GM12878 (cell line): ENCODE data around the gene RARA. TPM values are rescaled to one million over a fixed set of nuclear protein-coding genes. Genes with fewer than 3 reads are reported as not detected.

Experiments used
- ATAC-seq: fragments of 200-7000 bp; cut with Tn5 transposase; 3 replicates; pipeline ENCODE4 v1.9.1; 2020; ENCODE audit warnings: mild to moderate bottlenecking, moderate library complexity
- BruUV-seq: library from RNA; stranded (reverse); fragments of 400-500 nt; replicated peaks from 2 replicates; lab custom pipeline; 2021; lab: Mats Ljungman, UMichigan
- CTCF ChIA-PET: fragments of 300-600 bp; sonication (Branson Sonifier 250); formaldehyde crosslinking; extraction: SDS; loops from one replicate; lab custom pipeline; 2021; ENCODE audit warnings: inconsistent platforms; lab: Yijun Ruan, JAX
- POLR2A ChIA-PET: fragments of 350-600 bp; formaldehyde crosslinking; extraction: SDS; loops from one replicate; lab custom pipeline; 2021; ENCODE audit warnings: inconsistent platforms; lab: Charles Lee
- RAD21 ChIA-PET: fragments of 300-600 bp; sonication (Branson Sonifier 250); formaldehyde crosslinking; loops from one replicate; lab custom pipeline; 2023; ENCODE audit warnings: antibody characterized with exemption; ENCODE audit not compliant: unreplicated experiment; lab: Charles Lee
- SMC1A ChIA-PET: fragments of 300-600 bp; sonication (Branson Sonifier 250); formaldehyde crosslinking; loops from one replicate; lab custom pipeline; 2023; ENCODE audit not compliant: unreplicated experiment, uncharacterized antibody; lab: Charles Lee
- DNase-seq: peaks from one replicate; pipeline ENCODE4 v3.0.0-alpha.2; 2011; ENCODE audit warnings: low read depth, low spot score
- FAIRE-seq: peaks from 3 replicates; lab custom pipeline; 2011; peaks lifted over from hg19 to GRCh38; lab: Jason Lieb, UNC
- H2AFZ ChIP-seq: 2 replicates; pipeline ENCODE4 v1.6.0; 2011; ENCODE audit warnings: low read depth, low read length, control low read depth; ENCODE audit not compliant: control insufficient read depth
- H3K27ac ChIP-seq: 2 replicates; pipeline ENCODE4 v1.5.1; 2011; ENCODE audit warnings: control low read depth; ENCODE audit not compliant: control insufficient read depth, insufficient read depth
- H3K27me3 ChIP-seq, 2 experiments: replicated peaks in 1 of 2; 2 replicates each; pipeline versions ENCODE4 v1.6.0 to v1.6.1; 2011; ENCODE audit warnings: low read length in 1 of 2; ENCODE audit not compliant: control insufficient read depth in 2 of 2, insufficient read depth in 2 of 2
- H3K36me3 ChIP-seq, 2 experiments: 2 replicates each; pipeline ENCODE4 v1.5.1; 2011; ENCODE audit warnings: low read length in 1 of 2; ENCODE audit not compliant: control insufficient read depth in 2 of 2, insufficient read depth in 2 of 2
- H3K4me1 ChIP-seq: 2 replicates; pipeline ENCODE4 v1.6.1; 2011; ENCODE audit warnings: mild to moderate bottlenecking, low read length, moderate library complexity, mixed read lengths; ENCODE audit not compliant: control insufficient read depth, insufficient read depth
- H3K4me2 ChIP-seq: 2 replicates; pipeline ENCODE4 v1.6.0; 2011; ENCODE audit warnings: control low read depth; ENCODE audit not compliant: control insufficient read depth, insufficient read depth
- H3K4me3 ChIP-seq: fragments of 200-600 bp; sonication (generic); 2 replicates; pipeline ENCODE4 v1.5.1; 2016
- H3K79me2 ChIP-seq: 2 replicates; pipeline ENCODE4 v1.6.0; 2011; ENCODE audit warnings: low read length; ENCODE audit not compliant: control insufficient read depth, insufficient read depth
- H3K9ac ChIP-seq: 2 replicates; pipeline ENCODE4 v1.8.0; 2011; ENCODE audit warnings: low read length, control low read depth, mixed read lengths; ENCODE audit not compliant: control insufficient read depth, insufficient read depth
- H3K9me3 ChIP-seq: replicated peaks from 3 replicates; pipeline ENCODE4 v1.5.1; 2011; ENCODE audit warnings: mild to moderate bottlenecking, low read length; ENCODE audit not compliant: control insufficient read depth, insufficient read depth
- H4K20me1 ChIP-seq: 2 replicates; pipeline ENCODE4 v1.6.0; 2011; ENCODE audit not compliant: control insufficient read depth, insufficient read depth
- CREB1 ChIP-seq: IDR thresholded peaks from 2 replicates; pipeline ENCODE4 v1.6.1; 2012; ENCODE audit warnings: low read depth, mild to moderate bottlenecking, inconsistent platforms
- MEF2A ChIP-seq: IDR thresholded peaks from 2 replicates; pipeline ENCODE4 v1.6.1; 2011; ENCODE audit warnings: low read depth, mild to moderate bottlenecking, low read length, moderate library complexity; ENCODE audit not compliant: insufficient read depth
- SMARCA5 ChIP-seq: fragments of 450-650 bp; IDR thresholded peaks from 2 replicates; pipeline ENCODE4 v1.6.1; 2017; ENCODE audit warnings: mild to moderate bottlenecking
- WGBS: methylation state at CpG from one replicate; pipeline ENCODE4 v1.1.6; 2016; ENCODE audit warnings: low lambda C conversion rate; ENCODE audit not compliant: insufficient replicate concordance, insufficient coverage; ENCODE audit errors: missing lambda C conversion rate; 5-methylcytosine and 5-hydroxymethylcytosine counted together
- in situ Hi-C: fragments of 300-500 bp; cut with MboI; formaldehyde crosslinking; loops from 9 replicates; pipeline ENCODE4 v1.14.3; 2018; ENCODE audit warnings: mixed read lengths
- intact Hi-C: fragments of 100-400 bp; cut with micrococcal nuclease; formaldehyde crosslinking; loops from one replicate; pipeline ENCODE4 v1.14.2; 2022; ENCODE audit not compliant: unreplicated experiment
- polyA plus RNA-seq, 11 experiments: library from polyadenylated mRNA; depleted of rRNA in 4 of 11; unstranded in 6 of 11; stranded (reverse) in 5 of 11; fragments of >200 nt; fragmentation: Nextera tagmentation in 4 of 11; fragmentation: Illumina TruSeq in 1 of 11; extraction: Ambion mirVana in 4 of 11; extraction: Trizol in 1 of 11; gene quantifications; 1 replicate in 1 of 11; 2 replicates in 10 of 11; pipeline versions ENCODE4 v1.2.1 to v1.2.3, GENCODE V29; 2011 to 2016; ENCODE audit warnings: inconsistent platforms in 2 of 11, missing spikeins in 2 of 11, low read depth in 1 of 11
- total RNA-seq, 4 experiments: library from RNA; depleted of rRNA in 3 of 4; stranded (reverse); fragments of >200 nt in 3 of 4; fragmentation: Illumina TruSeq in 1 of 4; extraction: Trizol in 1 of 4; gene quantifications; 2 replicates each; pipeline versions ENCODE4 v1.2.1 to v1.2.3, GENCODE V29; 2013 to 2021

The RARA gene
- total and polyA plus RNA-seq, 10 of the 15 experiments (the other 5 are each of a cell fraction or from before 2014, with no cell fraction given) = 0.13 to 33.6 (median 13.6) TPM

- no peak overlapping the region for H2AFZ ChIP-seq
- H3K4me1 ChIP-seq = peaks cover 56% of the 10 kb centered on the region
- no peak overlapping the region; the same call in 1 of the 2 replicates for H3K4me3 ChIP-seq
- no TSS peak for BruUV-seq
- peaks cover 59% of the 10 kb centered on the region for H3K79me2 ChIP-seq
- CTCF ChIA-PET = interaction anchor here (0.9 to 3.6 kb wide), 2 partner anchors 8 to 11 kb away, joined by 3 to 16 read pairs; no protein-coding TSS in a partner anchor
- FAIRE-seq (no peak), DNase-seq (no peak)
- H3K9me3 ChIP-seq = no peaks in the 10 kb centered on the region
- RAD21 ChIA-PET = interaction anchor here (1.6 kb wide), 1 partner anchor 36 kb away, joined by 4 read pairs; no protein-coding TSS in a partner anchor
- POLR2A ChIA-PET = no interaction called here
- no peaks in the 10 kb centered on the region; the same call in 1 of the 2 replicates for H4K20me1 ChIP-seq
- peak overlapping the region; percentile 48; the same call in 1 of the 2 replicates for H3K4me2 ChIP-seq
- no peak overlapping the region for H3K27ac ChIP-seq
- no peak for TF ChIP-seq SMARCA5
- TF ChIP-seq MEF2A = no peak
- TF ChIP-seq CREB1 = 0 out of 2 replicates have a peak, but pooled peaks have one; percentile 10
- TF ChIP-seq, all 136 proteins: peak for 1
- WGBS = 73% methylated on average over 36 of the region's 38 CpGs
- Histone ChIP-seq H3K9ac (no peak overlapping the region), H3K36me3 (peaks cover 13 to 19% of the 10 kb centered on the region in 2 experiments), H3K27me3 (no peaks in the 10 kb centered on the region)
- in situ Hi-C loops = no loop called here
- no peak for ATAC-seq
- intact Hi-C loops = no loop called here
- SMC1A ChIA-PET = interaction anchor here (1.1 to 1.5 kb wide), 2 partner anchors 16 to 39 kb away, joined by 4 read pairs; no protein-coding TSS in a partner anchor
Measured at GRCh38 chr17:40342504-40343218, 33.7 kb downstream of the RARA start.
